Measurements from ENCODE around the gene OXTR.

DNA sequence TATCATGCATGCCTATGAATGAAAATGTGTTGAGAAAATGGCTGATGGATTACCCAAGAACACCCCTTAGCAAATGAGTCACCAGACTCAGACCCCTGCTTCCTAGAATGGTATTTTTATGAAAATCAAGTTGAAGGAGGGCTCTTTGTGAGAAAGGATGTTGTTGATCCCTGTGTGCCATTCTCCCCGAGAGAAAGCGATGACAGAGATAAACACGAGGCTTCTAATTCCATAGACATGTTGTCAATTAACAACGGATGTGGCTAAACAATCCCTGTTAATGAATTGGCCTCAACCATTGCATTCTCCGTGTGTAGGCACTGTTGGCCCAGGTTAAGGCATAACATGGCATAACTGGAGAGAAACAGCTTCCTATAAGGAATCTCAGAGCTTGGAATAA, 5.8 kb upstream of the OXTR start:
- TF ChIP-seq POLR2A (IDR thresholded peaks at IDR 0.05) (no peak), POLR2AphosphoS5 (IDR thresholded peaks at IDR 0.05) (no peak), EP300 (IDR thresholded peaks at IDR 0.05) (no peak)
- TF ChIP-seq, protein P1, sequence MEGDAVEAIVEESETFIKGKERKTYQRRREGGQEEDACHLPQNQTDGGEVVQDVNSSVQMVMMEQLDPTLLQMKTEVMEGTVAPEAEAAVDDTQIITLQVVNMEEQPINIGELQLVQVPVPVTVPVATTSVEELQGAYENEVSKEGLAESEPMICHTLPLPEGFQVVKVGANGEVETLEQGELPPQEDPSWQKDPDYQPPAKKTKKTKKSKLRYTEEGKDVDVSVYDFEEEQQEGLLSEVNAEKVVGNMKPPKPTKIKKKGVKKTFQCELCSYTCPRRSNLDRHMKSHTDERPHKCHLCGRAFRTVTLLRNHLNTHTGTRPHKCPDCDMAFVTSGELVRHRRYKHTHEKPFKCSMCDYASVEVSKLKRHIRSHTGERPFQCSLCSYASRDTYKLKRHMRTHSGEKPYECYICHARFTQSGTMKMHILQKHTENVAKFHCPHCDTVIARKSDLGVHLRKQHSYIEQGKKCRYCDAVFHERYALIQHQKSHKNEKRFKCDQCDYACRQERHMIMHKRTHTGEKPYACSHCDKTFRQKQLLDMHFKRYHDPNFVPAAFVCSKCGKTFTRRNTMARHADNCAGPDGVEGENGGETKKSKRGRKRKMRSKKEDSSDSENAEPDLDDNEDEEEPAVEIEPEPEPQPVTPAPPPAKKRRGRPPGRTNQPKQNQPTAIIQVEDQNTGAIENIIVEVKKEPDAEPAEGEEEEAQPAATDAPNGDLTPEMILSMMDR (IDR thresholded peaks at IDR 0.05): no peak
